Measurements from ENCODE around the gene GABRA4.

The GABRA4 gene

GRCh38 chr4:46937493-46937892 lies 55.9 kb downstream of the GABRA4 start:
- TF ChIP-seq, protein P1, sequence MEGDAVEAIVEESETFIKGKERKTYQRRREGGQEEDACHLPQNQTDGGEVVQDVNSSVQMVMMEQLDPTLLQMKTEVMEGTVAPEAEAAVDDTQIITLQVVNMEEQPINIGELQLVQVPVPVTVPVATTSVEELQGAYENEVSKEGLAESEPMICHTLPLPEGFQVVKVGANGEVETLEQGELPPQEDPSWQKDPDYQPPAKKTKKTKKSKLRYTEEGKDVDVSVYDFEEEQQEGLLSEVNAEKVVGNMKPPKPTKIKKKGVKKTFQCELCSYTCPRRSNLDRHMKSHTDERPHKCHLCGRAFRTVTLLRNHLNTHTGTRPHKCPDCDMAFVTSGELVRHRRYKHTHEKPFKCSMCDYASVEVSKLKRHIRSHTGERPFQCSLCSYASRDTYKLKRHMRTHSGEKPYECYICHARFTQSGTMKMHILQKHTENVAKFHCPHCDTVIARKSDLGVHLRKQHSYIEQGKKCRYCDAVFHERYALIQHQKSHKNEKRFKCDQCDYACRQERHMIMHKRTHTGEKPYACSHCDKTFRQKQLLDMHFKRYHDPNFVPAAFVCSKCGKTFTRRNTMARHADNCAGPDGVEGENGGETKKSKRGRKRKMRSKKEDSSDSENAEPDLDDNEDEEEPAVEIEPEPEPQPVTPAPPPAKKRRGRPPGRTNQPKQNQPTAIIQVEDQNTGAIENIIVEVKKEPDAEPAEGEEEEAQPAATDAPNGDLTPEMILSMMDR (IDR thresholded peaks at IDR 0.05; ENCODE audit: insufficient read depth, low read length, poor library complexity, severe bottlenecking), result peak; percentile 26
- no peak overlapping the region for H3K4me3 ChIP-seq (replicated peaks; ENCODE audit: low read depth, low read length)
- DNase-seq (ENCODE audit: extremely low read depth, insufficient read length), result no peak
- H3K36me3 ChIP-seq (ENCODE audit: control insufficient read depth, insufficient read depth, low read length), result no peaks in the 10 kb centered on the region
- H3K27me3 ChIP-seq (replicated peaks; ENCODE audit: control insufficient read depth, insufficient read depth, low read length), result no peaks in the 10 kb centered on the region

- TF ChIP-seq, protein P1 (IDR thresholded peaks at IDR 0.05; ENCODE audit: insufficient read depth, low read length, poor library complexity, severe bottlenecking), result no peak
- H3K4me3 ChIP-seq (replicated peaks; ENCODE audit: low read depth, low read length), result no peak overlapping the region
- no peaks in the 10 kb centered on the region for H3K36me3 ChIP-seq (ENCODE audit: control insufficient read depth, insufficient read depth, low read length)
These were observed 58.7 kb downstream of the GABRA4 start for GRCh38 chr4:46934726-46935125.

DNA sequence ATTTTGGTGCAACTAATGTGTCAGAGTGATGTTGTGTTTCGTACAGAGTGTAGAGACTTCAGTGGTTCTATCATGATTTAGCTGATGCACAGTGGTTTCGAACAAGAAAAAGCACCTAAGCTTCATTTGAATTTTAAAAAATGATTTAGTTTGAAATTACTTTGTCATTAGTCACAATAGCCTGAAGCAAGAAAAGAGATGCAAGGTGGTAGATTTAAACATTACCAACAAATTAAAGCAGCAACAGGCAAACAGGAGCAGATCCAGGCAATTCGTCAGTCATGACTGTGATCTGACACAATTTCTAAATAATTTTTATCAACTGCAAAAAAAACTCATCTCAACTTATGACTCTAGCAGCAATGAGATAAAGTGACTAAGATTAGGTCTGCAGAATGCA lies 59.7 kb downstream of the GABRA4 start:
- TF ChIP-seq, protein P1 (IDR thresholded peaks at IDR 0.05; ENCODE audit: insufficient read depth, low read length, poor library complexity, severe bottlenecking), result no peak
- Histone ChIP-seq H3K4me3 (replicated peaks; ENCODE audit: low read depth, low read length) (no peak overlapping the region), H3K27me3 (replicated peaks; ENCODE audit: control insufficient read depth, insufficient read depth, low read length) (no peaks in the 10 kb centered on the region), H3K36me3 (ENCODE audit: control insufficient read depth, insufficient read depth, low read length) (no peaks in the 10 kb centered on the region)
- no peak for DNase-seq (ENCODE audit: extremely low read depth, insufficient read length)

More at GRCh38 chr4:46934726-46935125, 58.7 kb downstream of the GABRA4 start:
- DNase-seq (ENCODE audit: extremely low read depth, insufficient read length), result no peak
- no peaks in the 10 kb centered on the region for H3K27me3 ChIP-seq (replicated peaks; ENCODE audit: control insufficient read depth, insufficient read depth, low read length)

GRCh38 chr4:46931981-46932380 lies 61.4 kb downstream of the GABRA4 start:
- DNase-seq (ENCODE audit: extremely low read depth, insufficient read length), result peak; percentile 6
- no peaks in the 10 kb centered on the region for H3K27me3 ChIP-seq (replicated peaks; ENCODE audit: control insufficient read depth, insufficient read depth, low read length)
- H3K36me3 ChIP-seq (ENCODE audit: control insufficient read depth, insufficient read depth, low read length), result no peaks in the 10 kb centered on the region
- no peak overlapping the region for H3K4me3 ChIP-seq (replicated peaks; ENCODE audit: low read depth, low read length)
- TF ChIP-seq, protein P1 (IDR thresholded peaks at IDR 0.05; ENCODE audit: insufficient read depth, low read length, poor library complexity, severe bottlenecking), result peak; percentile 71

- Histone ChIP-seq H3K36me3 (ENCODE audit: control insufficient read depth, insufficient read depth, low read length) (no peaks in the 10 kb centered on the region), H3K4me3 (replicated peaks; ENCODE audit: low read depth, low read length) (no peak overlapping the region), H3K27me3 (replicated peaks; ENCODE audit: control insufficient read depth, insufficient read depth, low read length) (no peaks in the 10 kb centered on the region)
- DNase-seq (ENCODE audit: extremely low read depth, insufficient read length), result no peak
- TF ChIP-seq, protein P1 (IDR thresholded peaks at IDR 0.05; ENCODE audit: insufficient read depth, low read length, poor library complexity, severe bottlenecking), result no peak
These were observed 62.5 kb downstream of the GABRA4 start for GRCh38 chr4:46930891-46931290.

- no peak for DNase-seq (ENCODE audit: extremely low read depth, insufficient read length)
- TF ChIP-seq, protein P1 (IDR thresholded peaks at IDR 0.05; ENCODE audit: insufficient read depth, low read length, poor library complexity, severe bottlenecking), result no peak
- Histone ChIP-seq H3K4me3 (replicated peaks; ENCODE audit: low read depth, low read length) (no peak overlapping the region), H3K27me3 (replicated peaks; ENCODE audit: control insufficient read depth, insufficient read depth, low read length) (no peaks in the 10 kb centered on the region), H3K36me3 (ENCODE audit: control insufficient read depth, insufficient read depth, low read length) (no peaks in the 10 kb centered on the region)
These were observed 66.2 kb downstream of the GABRA4 start for GRCh38 chr4:46927201-46927600.
